SK-MEL-5 (cell line): ENCODE results near the gene PHETA1. TPM values are rescaled to one million over a fixed set of nuclear protein-coding genes. Genes with fewer than 3 reads are reported as not detected.
A peak's percentile ranks its signal among the peaks of the same experiment; 100 is the strongest.
"Not testable (repeated sequence)": the region's sequence is repeated elsewhere in the genome, so short reads cannot be mapped to it uniquely, and the experiment has no call there.

Source experiments
- DNase-seq: peaks from one replicate; pipeline ENCODE4 v3.0.0-alpha.2; 2016; ENCODE audit warnings: low read depth, low spot score
- in situ Hi-C: cut with HindIII; loops from 2 replicates; pipeline ENCODE4 v1.10.0; 2016; ENCODE audit warnings: low sequenced_read_pairs, high pct_unique_total_duplicates, low pct_unique_long_range_greater_than_20kb
- total RNA-seq: library from RNA; depleted of rRNA; stranded (reverse); fragments of >200 nt; shearing (Covaris generic); gene quantifications from 2 replicates; pipeline ENCODE4 v1.2.3, GENCODE V29; 2014

The PHETA1 gene
- total RNA-seq, 1 experiment from 2014 or later, result 5.0 TPM

GRCh38 chr12:111340680-111341079 is 28.2 kb downstream of the PHETA1 start:
- DNase-seq, in situ Hi-C loops: not testable (repeated sequence)

GRCh38 chr12:111340231-111340630 is 28.7 kb downstream of the PHETA1 start:
- no peak for DNase-seq
- in situ Hi-C loops, result no loop called here

- DNase-seq, result no peak
- in situ Hi-C loops, result no loop called here
Measured at GRCh38 chr12:111339321-111339938, 29.5 kb downstream of the PHETA1 start.

- in situ Hi-C loops, result no loop called here
Measured at GRCh38 chr12:111338096-111338495, 30.8 kb downstream of the PHETA1 start.

GRCh38 chr12:111337371-111337770 is 31.5 kb downstream of the PHETA1 start:
- DNase-seq, result no peak
- in situ Hi-C loops, result no loop called here

More at GRCh38 chr12:111338096-111338495, 30.8 kb downstream of the PHETA1 start:
- DNase-seq, result no peak

GRCh38 chr12:111336411-111336810 is 32.5 kb downstream of the PHETA1 start:
- DNase-seq, in situ Hi-C loops: not testable (repeated sequence)

GRCh38 chr12:111335811-111336210 is 33.1 kb downstream of the PHETA1 start:
- no peak for DNase-seq
- in situ Hi-C loops, result no loop called here

- in situ Hi-C loops, DNase-seq: not testable (repeated sequence)
Measured at GRCh38 chr12:111335301-111335700, 33.6 kb downstream of the PHETA1 start.

- in situ Hi-C loops, result no loop called here
- no peak for DNase-seq
Measured at GRCh38 chr12:111334393-111334915, 34.4 kb downstream of the PHETA1 start.

- in situ Hi-C loops, result no loop called here
- DNase-seq, result peak; percentile 77
Measured at GRCh38 chr12:111330800-111331752, 37.8 kb downstream of the PHETA1 start.

GRCh38 chr12:111328138-111328537 is 40.8 kb downstream of the PHETA1 start:
- DNase-seq, result no peak

GRCh38 chr12:111327474-111327873 is 41.4 kb downstream of the PHETA1 start:
- in situ Hi-C loops, result no loop called here
- no peak for DNase-seq

More at GRCh38 chr12:111328138-111328537, 40.8 kb downstream of the PHETA1 start:
- in situ Hi-C loops, result no loop called here

- DNase-seq, result no peak
- in situ Hi-C loops, result no loop called here
Measured at GRCh38 chr12:111322336-111323250, 46.3 kb downstream of the PHETA1 start.

GRCh38 chr12:111321317-111321716 is 47.6 kb downstream of the PHETA1 start:
- in situ Hi-C loops, result no loop called here
- DNase-seq, result no peak

GRCh38 chr12:111320258-111321050 is 48.4 kb downstream of the PHETA1 start:
- no peak for DNase-seq
- in situ Hi-C loops, result no loop called here

GRCh38 chr12:111319600-111320257 is 49.2 kb downstream of the PHETA1 start:
- in situ Hi-C loops, result no loop called here

More at GRCh38 chr12:111319600-111320257, 49.2 kb downstream of the PHETA1 start:
- DNase-seq, result no peak
